Measurements from ENCODE around the gene STEAP1B. TPM values are rescaled to one million over a fixed set of nuclear protein-coding genes. Genes with fewer than 3 reads are reported as not detected.
"Not testable (repeated sequence)": the region's sequence is repeated elsewhere in the genome, so short reads cannot be mapped to it uniquely, and the experiment has no call there.

The STEAP1B gene
- total and polyA plus RNA-seq, 2 experiments from 2014 or later, result 27.7 to 31.6 TPM

DNA sequence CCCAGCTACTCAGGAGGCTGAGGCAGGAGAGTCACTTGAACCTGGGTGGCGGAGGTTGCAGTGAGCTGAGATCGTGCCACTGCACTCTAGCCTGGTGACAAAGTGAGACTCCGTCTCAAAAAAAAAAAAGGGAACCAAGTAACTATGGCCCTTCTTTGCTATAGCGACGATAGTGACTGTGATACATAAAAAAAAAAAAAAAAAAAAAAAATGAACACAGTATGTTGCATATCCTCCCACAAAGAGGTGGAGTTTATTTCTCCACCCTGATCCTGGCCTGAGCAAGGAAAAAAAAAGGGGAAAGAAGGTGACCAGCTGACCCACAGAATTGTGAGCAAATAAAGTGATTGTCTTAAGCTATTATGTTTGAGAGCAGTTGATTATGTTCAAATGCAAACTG, 42.3 kb upstream of the STEAP1B start:
- in situ Hi-C loops (cut with MboI), result loop anchor here (25.0 kb wide), 1 partner anchor 695 kb away; the partner anchor contains the start of gene GPNMB
- H3K79me2 ChIP-seq (ENCODE audit: insufficient read depth), result no peaks in the 10 kb centered on the region
- WGBS, 2 experiments (ENCODE audit: low coverage in 1 of 2, low lambda C conversion rate in 2 of 2, missing lambda C conversion rate in 2 of 2), result 94 to 97% methylated on average over 5 of the region's 5 CpGs

DNA sequence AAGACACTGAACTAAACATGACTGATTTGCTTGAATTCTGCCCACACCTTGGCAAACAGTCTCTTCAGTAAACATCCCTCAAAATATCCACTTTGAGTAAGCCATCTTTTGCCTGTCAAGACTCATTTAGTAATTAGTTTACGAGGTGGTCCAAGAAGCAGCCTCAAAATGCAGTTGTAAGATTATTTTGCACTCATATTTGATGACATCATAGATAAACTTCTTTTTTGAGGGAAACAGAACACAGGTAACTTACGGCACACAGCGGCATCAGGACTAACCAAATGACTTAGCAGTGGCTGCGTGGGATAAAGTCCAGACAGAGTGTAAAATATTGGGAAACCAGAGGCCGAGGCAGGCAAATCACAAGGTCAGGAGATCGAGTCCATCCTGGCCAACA, 41.8 kb upstream of the STEAP1B start:
- Histone ChIP-seq H2AFZ (no peak overlapping the region), H3K27me3 (replicated peaks; ENCODE audit: insufficient read depth) (peaks cover 15% of the 10 kb centered on the region), H3F3A (ENCODE audit: insufficient read depth) (no peaks in the 10 kb centered on the region), H3K9me3 (ENCODE audit: low read depth) (no peaks in the 10 kb centered on the region), H3K4me1 (ENCODE audit: insufficient read depth) (no peaks in the 10 kb centered on the region), H4K20me1 (ENCODE audit: insufficient read depth) (no peaks in the 10 kb centered on the region), H3K4me3 (no peak overlapping the region), H3K9ac (no peak overlapping the region), H3K27ac (no peak overlapping the region), H3K36me3 (ENCODE audit: low read depth) (no peaks in the 10 kb centered on the region), H3K9me2 (ENCODE audit: insufficient read depth) (no peaks in the 10 kb centered on the region), H3K4me2 (ENCODE audit: unreplicated experiment) (no peak overlapping the region), H3K79me2 (ENCODE audit: insufficient read depth) (no peaks in the 10 kb centered on the region)
- 75 to 79% methylated on average over 6 of the region's 6 CpGs for WGBS, 2 experiments (ENCODE audit: low coverage in 1 of 2, low lambda C conversion rate in 2 of 2, missing lambda C conversion rate in 2 of 2)
- TF ChIP-seq EZH2 (IDR thresholded peaks at IDR 0.05; ENCODE audit: insufficient read depth, poor library complexity, severe bottlenecking) (no peak), EZH2phosphoT487 (IDR thresholded peaks at IDR 0.05; ENCODE audit: insufficient read depth, low read depth) (no peak)
- in situ Hi-C loops (cut with MboI), result loop anchor here (25.0 kb wide), 1 partner anchor 696 kb away; the partner anchor contains the start of gene GPNMB
- DNase-seq, result no peak

More for the DNA sequence above, 42.3 kb upstream of the STEAP1B start:
- H3K9me3 ChIP-seq (ENCODE audit: low read depth), result no peaks in the 10 kb centered on the region
- no peaks in the 10 kb centered on the region for H4K20me1 ChIP-seq (ENCODE audit: insufficient read depth)
- DNase-seq, result no peak
- no peak overlapping the region for H3K4me2 ChIP-seq (ENCODE audit: unreplicated experiment)
- no peak overlapping the region for H2AFZ ChIP-seq
- no peaks in the 10 kb centered on the region for H3K36me3 ChIP-seq (ENCODE audit: low read depth)
- no peak overlapping the region for H3K9ac ChIP-seq
- no peak overlapping the region for H3K27ac ChIP-seq
- H3K4me1 ChIP-seq (ENCODE audit: insufficient read depth), result no peaks in the 10 kb centered on the region
- no peaks in the 10 kb centered on the region for H3K9me2 ChIP-seq (ENCODE audit: insufficient read depth)
- H3K4me3 ChIP-seq, result no peak overlapping the region
- H3K27me3 ChIP-seq (replicated peaks; ENCODE audit: insufficient read depth), result peaks cover 20% of the 10 kb centered on the region
- H3F3A ChIP-seq (ENCODE audit: insufficient read depth), result no peaks in the 10 kb centered on the region
- TF ChIP-seq EZH2 (IDR thresholded peaks at IDR 0.05; ENCODE audit: insufficient read depth, poor library complexity, severe bottlenecking) (no peak), EZH2phosphoT487 (IDR thresholded peaks at IDR 0.05; ENCODE audit: insufficient read depth, low read depth) (no peak)

DNA sequence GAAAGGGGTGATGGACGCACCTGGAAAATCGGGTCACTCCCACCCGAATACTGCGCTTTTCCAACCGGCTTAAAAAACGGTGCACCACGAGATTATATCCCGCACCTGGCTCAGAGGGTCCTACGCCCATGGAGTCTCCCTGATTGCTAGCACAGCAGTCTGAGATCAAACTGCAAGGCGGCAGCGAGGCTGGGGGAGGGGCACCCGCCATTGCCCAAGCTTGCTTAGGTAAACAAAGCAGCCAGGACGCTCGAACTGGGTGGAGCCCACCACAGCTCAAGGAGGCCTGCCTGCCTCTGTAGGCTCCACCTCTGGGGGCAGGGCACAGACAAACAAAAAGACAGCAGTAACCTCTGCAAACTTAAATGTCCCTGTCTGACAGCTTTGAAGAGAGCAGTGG, 28.5 kb upstream of the STEAP1B start:
- H3K9ac ChIP-seq; H3K4me1 ChIP-seq (ENCODE audit: insufficient read depth): not testable (repeated sequence)
- in situ Hi-C loops (cut with MboI), result loop anchor here (25.0 kb wide), 1 partner anchor 709 kb away; the partner anchor contains the start of gene GPNMB

DNA sequence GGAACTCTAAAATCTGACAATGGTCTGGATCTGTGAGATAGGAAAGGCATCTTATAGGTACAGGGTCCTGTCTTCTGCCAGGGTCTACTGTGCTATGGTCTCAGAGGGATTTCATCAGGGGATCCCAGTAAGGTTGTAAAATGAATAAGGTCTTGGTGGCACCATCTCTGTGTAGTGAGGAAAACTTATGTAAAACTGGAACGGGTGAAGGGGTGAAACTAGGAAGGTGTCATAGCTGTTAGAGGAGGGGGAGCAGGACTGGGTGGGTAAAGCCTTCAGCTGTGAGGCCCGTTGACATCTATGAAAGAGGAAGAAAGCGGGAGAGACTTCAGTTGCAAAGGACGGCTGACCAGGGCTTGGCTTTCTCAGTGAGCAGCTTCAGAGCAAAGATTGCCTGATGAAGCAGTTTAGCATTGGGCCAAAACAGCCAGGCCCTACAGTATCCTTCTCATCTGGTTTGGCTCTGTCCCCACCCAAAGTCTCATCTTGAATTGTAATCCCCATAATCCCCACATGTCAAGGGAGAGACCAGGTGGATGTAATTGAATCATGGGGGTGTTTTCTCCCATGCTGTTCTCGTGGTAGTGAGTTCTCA, 24.5 kb upstream of the STEAP1B start:
- 37 to 41% methylated on average over 5 of the region's 5 CpGs for WGBS, 2 experiments (ENCODE audit: low coverage in 1 of 2, low lambda C conversion rate in 2 of 2, missing lambda C conversion rate in 2 of 2)
- peak overlapping the region; percentile 31 for H3K4me2 ChIP-seq (ENCODE audit: unreplicated experiment)
- in situ Hi-C loops (cut with MboI), result not testable (repeated sequence)

More for the DNA sequence above, 28.5 kb upstream of the STEAP1B start:
- not testable (repeated sequence) for H3K4me2 ChIP-seq (ENCODE audit: unreplicated experiment); DNase-seq; H3K36me3 ChIP-seq (ENCODE audit: low read depth); H4K20me1 ChIP-seq (ENCODE audit: insufficient read depth); H3K4me3 ChIP-seq; H2AFZ ChIP-seq; H3F3A ChIP-seq (ENCODE audit: insufficient read depth); H3K79me2 ChIP-seq (ENCODE audit: insufficient read depth); H3K9me3 ChIP-seq (ENCODE audit: low read depth); H3K27me3 ChIP-seq (replicated peaks; ENCODE audit: insufficient read depth); H3K27ac ChIP-seq; H3K9me2 ChIP-seq (ENCODE audit: insufficient read depth)
- 54 to 63% methylated on average over 11 of the region's 14 CpGs for WGBS, 2 experiments (ENCODE audit: low coverage in 1 of 2, low lambda C conversion rate in 2 of 2, missing lambda C conversion rate in 2 of 2)

DNA sequence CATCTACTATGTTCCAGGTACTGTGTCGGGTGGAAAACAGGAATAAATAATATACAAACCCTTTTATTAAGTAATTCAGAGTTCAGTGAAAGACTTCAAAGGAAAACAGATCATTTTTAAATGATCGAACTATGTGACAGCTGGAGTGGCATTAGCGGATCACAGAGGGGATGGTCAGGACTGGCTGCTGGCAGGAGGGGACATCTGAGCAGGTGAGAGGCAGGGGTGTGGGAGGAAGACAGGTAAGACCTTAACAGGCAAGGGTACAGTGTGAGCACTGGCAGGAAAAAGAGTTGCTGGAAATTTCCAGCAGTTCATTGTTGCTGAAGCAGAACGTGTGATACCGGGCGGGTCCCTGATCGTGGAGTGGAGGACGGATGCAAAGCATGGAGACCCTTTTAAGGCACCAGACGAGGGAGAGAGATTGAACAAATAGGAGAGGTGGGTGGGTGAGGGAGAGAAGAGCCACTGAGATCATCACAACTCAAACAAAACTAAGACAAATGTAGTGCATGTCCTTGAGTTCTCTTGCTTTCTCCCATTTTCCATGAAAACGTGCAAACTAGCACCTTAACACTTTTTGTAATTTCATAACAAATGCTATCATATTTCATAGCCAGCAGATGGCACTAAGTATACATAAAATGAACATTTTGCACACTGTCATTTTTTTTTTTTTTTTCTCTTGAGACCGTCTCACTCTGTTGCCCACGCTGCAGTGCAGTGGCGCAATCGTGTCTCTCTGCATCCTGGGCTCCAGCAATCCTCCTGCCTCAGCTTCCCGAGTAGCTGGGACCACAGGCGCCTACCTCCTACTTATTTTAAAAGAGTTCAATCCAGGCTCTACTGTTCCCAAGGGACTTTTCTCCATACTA, 23.7 kb upstream of the STEAP1B start:
- Histone ChIP-seq H2AFZ (peak overlapping the region; percentile 70; the same call in 1 of the 2 replicates), H3K4me2 (ENCODE audit: unreplicated experiment) (peak overlapping the region; percentile 31), H3K9ac (0 out of 2 replicates have a peak overlapping the region, but pooled peaks have one; percentile 21)
- H3K4me3 ChIP-seq; H3K27ac ChIP-seq; H3K79me2 ChIP-seq (ENCODE audit: insufficient read depth); H3K4me1 ChIP-seq (ENCODE audit: insufficient read depth); in situ Hi-C loops (cut with MboI); H3K9me2 ChIP-seq (ENCODE audit: insufficient read depth); H3K36me3 ChIP-seq (ENCODE audit: low read depth); H3K9me3 ChIP-seq (ENCODE audit: low read depth); H3K27me3 ChIP-seq (replicated peaks; ENCODE audit: insufficient read depth); H4K20me1 ChIP-seq (ENCODE audit: insufficient read depth); H3F3A ChIP-seq (ENCODE audit: insufficient read depth): not testable (repeated sequence)
- 21 to 27% methylated on average over 15 to 16 of the region's 16 CpGs for WGBS, 2 experiments (ENCODE audit: low coverage in 1 of 2, low lambda C conversion rate in 2 of 2, missing lambda C conversion rate in 2 of 2)
- DNase-seq, result peak; percentile 68

More for the DNA sequence above, 24.5 kb upstream of the STEAP1B start:
- not testable (repeated sequence) for H3K27ac ChIP-seq; H3K9me2 ChIP-seq (ENCODE audit: insufficient read depth); H3K79me2 ChIP-seq (ENCODE audit: insufficient read depth); H3K27me3 ChIP-seq (replicated peaks; ENCODE audit: insufficient read depth); H3K4me1 ChIP-seq (ENCODE audit: insufficient read depth); H4K20me1 ChIP-seq (ENCODE audit: insufficient read depth); H3K36me3 ChIP-seq (ENCODE audit: low read depth); H3K4me3 ChIP-seq; H3F3A ChIP-seq (ENCODE audit: insufficient read depth); H3K9me3 ChIP-seq (ENCODE audit: low read depth)
- peak; percentile 5 for DNase-seq
- H3K9ac ChIP-seq, result 0 out of 2 replicates have a peak overlapping the region, but pooled peaks have one; percentile 21
- H2AFZ ChIP-seq, result peak overlapping the region; percentile 70; the same call in 1 of the 2 replicates

DNA sequence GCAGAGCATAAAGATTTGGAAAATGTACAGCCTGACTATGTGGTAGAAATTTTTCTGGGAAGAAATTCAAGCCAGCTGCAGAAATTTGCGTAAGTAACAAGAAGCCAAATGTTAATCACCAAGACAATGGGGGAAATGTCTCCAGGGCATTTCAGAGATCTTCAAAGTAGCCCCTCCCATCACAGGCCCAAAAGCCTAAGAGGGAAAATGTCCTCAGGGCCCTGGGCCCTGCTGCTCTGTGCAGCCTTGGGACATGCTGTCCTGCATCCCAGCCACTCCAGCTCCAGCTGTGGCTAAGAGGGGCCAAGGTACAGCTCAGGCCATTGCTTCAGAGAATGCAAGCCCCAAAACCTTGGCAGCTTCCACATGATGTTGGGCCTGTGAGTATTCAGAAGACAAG, 19.6 kb upstream of the STEAP1B start:
- H3K79me2 ChIP-seq (ENCODE audit: insufficient read depth); H3K9ac ChIP-seq; H3K4me1 ChIP-seq (ENCODE audit: insufficient read depth); H3K9me3 ChIP-seq (ENCODE audit: low read depth); in situ Hi-C loops (cut with MboI); H3K27ac ChIP-seq; H2AFZ ChIP-seq; H3K9me2 ChIP-seq (ENCODE audit: insufficient read depth); H3K27me3 ChIP-seq (replicated peaks; ENCODE audit: insufficient read depth); H3F3A ChIP-seq (ENCODE audit: insufficient read depth); H3K36me3 ChIP-seq (ENCODE audit: low read depth); DNase-seq; H4K20me1 ChIP-seq (ENCODE audit: insufficient read depth); H3K4me2 ChIP-seq (ENCODE audit: unreplicated experiment); H3K4me3 ChIP-seq: not testable (repeated sequence)
- 88% methylated on average over 1 of the region's 1 CpG for WGBS, 2 experiments (ENCODE audit: low coverage in 1 of 2, low lambda C conversion rate in 2 of 2, missing lambda C conversion rate in 2 of 2)

Data from GM23248 (cell line).